ENCODE data around the gene ADGRV1. TPM values are rescaled to one million over a fixed set of nuclear protein-coding genes. Genes with fewer than 3 reads are reported as not detected.

The ADGRV1 gene
- total RNA-seq, 2 experiments from 2014 or later = 0.06 TPM; not detected in 1

GRCh38 chr5:91074615-91075014 is 516.0 kb downstream of the ADGRV1 start:
- Mint-ChIP-seq H3K9me3 (no peaks in the 10 kb centered on the region), H3K4me3 (no peak overlapping the region), H3K36me3 (peaks cover 1% of the 10 kb centered on the region), H3K27me3 (peaks cover 4% of the 10 kb centered on the region), H3K4me1 (peaks cover 3% of the 10 kb centered on the region), H3K27ac (no peak overlapping the region)
- no peak for DNase-seq
- POLR2A ChIA-PET = no interaction called here
- ATAC-seq (ENCODE audit: low read depth) = no peak

- ATAC-seq (ENCODE audit: low read depth) = no peak
Observed at GRCh38 chr5:91076138-91076537, 517.5 kb downstream of the ADGRV1 start.

GRCh38 chr5:91077623-91078022 is 519.0 kb downstream of the ADGRV1 start:
- ATAC-seq (ENCODE audit: low read depth) (no peak), DNase-seq (no peak)
- H3K27me3 Mint-ChIP-seq = peaks cover under 1% of the 10 kb centered on the region
- POLR2A ChIA-PET = no interaction called here
- peaks cover 1% of the 10 kb centered on the region for H3K36me3 Mint-ChIP-seq
- H3K9me3 Mint-ChIP-seq = peaks cover 1% of the 10 kb centered on the region
- no peak overlapping the region for H3K4me3 Mint-ChIP-seq
- peaks cover 3% of the 10 kb centered on the region for H3K4me1 Mint-ChIP-seq
- no peak overlapping the region for H3K27ac Mint-ChIP-seq

More at GRCh38 chr5:91076138-91076537, 517.5 kb downstream of the ADGRV1 start:
- Mint-ChIP-seq H3K27ac (no peak overlapping the region), H3K9me3 (no peaks in the 10 kb centered on the region), H3K4me3 (no peak overlapping the region), H3K27me3 (peaks cover 4% of the 10 kb centered on the region), H3K4me1 (peaks cover 3% of the 10 kb centered on the region), H3K36me3 (peaks cover 1% of the 10 kb centered on the region)
- no peak for DNase-seq
- POLR2A ChIA-PET = no interaction called here

- ATAC-seq (ENCODE audit: low read depth) = no peak
- H3K4me3 Mint-ChIP-seq = no peak overlapping the region
Observed at GRCh38 chr5:91079037-91079436, 520.4 kb downstream of the ADGRV1 start.

GRCh38 chr5:91089758-91090157 is 531.2 kb downstream of the ADGRV1 start:
- ATAC-seq (ENCODE audit: low read depth) (no peak), DNase-seq (no peak)
- H3K27me3 Mint-ChIP-seq = peaks cover 2% of the 10 kb centered on the region
- H3K4me3 Mint-ChIP-seq = no peak overlapping the region
- POLR2A ChIA-PET = no interaction called here
- no peak overlapping the region for H3K27ac Mint-ChIP-seq
- peaks cover 2% of the 10 kb centered on the region for H3K36me3 Mint-ChIP-seq
- no peaks in the 10 kb centered on the region for H3K9me3 Mint-ChIP-seq
- H3K4me1 Mint-ChIP-seq = peaks cover 6% of the 10 kb centered on the region

More at GRCh38 chr5:91079037-91079436, 520.4 kb downstream of the ADGRV1 start:
- peaks cover 3% of the 10 kb centered on the region for H3K4me1 Mint-ChIP-seq
- H3K36me3 Mint-ChIP-seq = peaks cover 1% of the 10 kb centered on the region
- no peak for DNase-seq
- no peaks in the 10 kb centered on the region for H3K27me3 Mint-ChIP-seq
- no peak overlapping the region for H3K27ac Mint-ChIP-seq
- H3K9me3 Mint-ChIP-seq = peaks cover 1% of the 10 kb centered on the region
- POLR2A ChIA-PET = no interaction called here

- no peak for ATAC-seq (ENCODE audit: low read depth)
- Mint-ChIP-seq H3K36me3 (peaks cover 2% of the 10 kb centered on the region), H3K9me3 (no peaks in the 10 kb centered on the region), H3K27me3 (peaks cover 5% of the 10 kb centered on the region), H3K4me1 (peaks cover 6% of the 10 kb centered on the region), H3K27ac (no peak overlapping the region), H3K4me3 (no peak overlapping the region)
- POLR2A ChIA-PET = no interaction called here
- DNase-seq = no peak
Observed at GRCh38 chr5:91090995-91091394, 532.4 kb downstream of the ADGRV1 start.

GRCh38 chr5:91091471-91092234 is 533.1 kb downstream of the ADGRV1 start:
- Mint-ChIP-seq H3K27ac (no peak overlapping the region), H3K36me3 (peaks cover 2% of the 10 kb centered on the region), H3K9me3 (no peaks in the 10 kb centered on the region), H3K27me3 (peaks cover 5% of the 10 kb centered on the region), H3K4me3 (no peak overlapping the region), H3K4me1 (peaks cover 6% of the 10 kb centered on the region)
- POLR2A ChIA-PET = no interaction called here
- ATAC-seq (ENCODE audit: low read depth) = no peak
- DNase-seq = no peak

GRCh38 chr5:91092859-91093783 is 534.5 kb downstream of the ADGRV1 start:
- no peak overlapping the region for H3K27ac Mint-ChIP-seq
- no peak for ATAC-seq (ENCODE audit: low read depth)
- peaks cover 2% of the 10 kb centered on the region for H3K36me3 Mint-ChIP-seq
- no peak overlapping the region for H3K4me3 Mint-ChIP-seq
- H3K4me1 Mint-ChIP-seq = peaks cover 6% of the 10 kb centered on the region
- H3K9me3 Mint-ChIP-seq = no peaks in the 10 kb centered on the region
- H3K27me3 Mint-ChIP-seq = peaks cover 5% of the 10 kb centered on the region
- DNase-seq = no peak
- POLR2A ChIA-PET = no interaction called here

- ATAC-seq (ENCODE audit: low read depth) (no peak), DNase-seq (no peak)
- Mint-ChIP-seq H3K27ac (no peak overlapping the region), H3K27me3 (peaks cover 5% of the 10 kb centered on the region), H3K4me3 (no peak overlapping the region), H3K9me3 (no peaks in the 10 kb centered on the region), H3K4me1 (peaks cover 6% of the 10 kb centered on the region), H3K36me3 (peaks cover 2% of the 10 kb centered on the region)
- POLR2A ChIA-PET = no interaction called here
Observed at GRCh38 chr5:91095313-91095712, 536.7 kb downstream of the ADGRV1 start.

- H3K4me1 Mint-ChIP-seq = peaks cover 3% of the 10 kb centered on the region
- ATAC-seq (ENCODE audit: low read depth) (no peak), DNase-seq (no peak)
- H3K9me3 Mint-ChIP-seq = no peaks in the 10 kb centered on the region
- no peak overlapping the region for H3K27ac Mint-ChIP-seq
- H3K4me3 Mint-ChIP-seq = no peak overlapping the region
- H3K36me3 Mint-ChIP-seq = peaks cover 2% of the 10 kb centered on the region
- POLR2A ChIA-PET = no interaction called here
- peaks cover 5% of the 10 kb centered on the region for H3K27me3 Mint-ChIP-seq
Observed at GRCh38 chr5:91095786-91096385, 537.3 kb downstream of the ADGRV1 start.

- Mint-ChIP-seq H3K36me3 (peaks cover 2% of the 10 kb centered on the region), H3K4me1 (peaks cover 8% of the 10 kb centered on the region), H3K27ac (no peak overlapping the region), H3K27me3 (peaks cover 2% of the 10 kb centered on the region), H3K4me3 (no peak overlapping the region), H3K9me3 (no peaks in the 10 kb centered on the region)
- DNase-seq (no peak), ATAC-seq (ENCODE audit: low read depth) (no peak)
- POLR2A ChIA-PET = interaction anchor here (1.4 kb wide), 1 partner anchor 284 kb away, joined by 6 read pairs; the partner anchor contains the start of gene ARRDC3
Observed at GRCh38 chr5:91098541-91098940, 539.9 kb downstream of the ADGRV1 start.

GRCh38 chr5:91101600-91102379 is 543.2 kb downstream of the ADGRV1 start:
- POLR2A ChIA-PET = no interaction called here

More at GRCh38 chr5:91101600-91102379, 543.2 kb downstream of the ADGRV1 start:
- peak; percentile 65 for DNase-seq
- Mint-ChIP-seq H3K4me3 (no peak overlapping the region), H3K27me3 (no peaks in the 10 kb centered on the region), H3K36me3 (peaks cover 2% of the 10 kb centered on the region), H3K4me1 (peaks cover 10% of the 10 kb centered on the region), H3K27ac (no peak overlapping the region), H3K9me3 (peaks cover 3% of the 10 kb centered on the region)
- ATAC-seq (ENCODE audit: low read depth) = peak; percentile 94
